GM18508 (cell line): ENCODE results near the gene PLA2G3.

Experiments used
- ATAC-seq: cut with Tn5 transposase; IDR thresholded peaks from one replicate; pipeline ENCODE4 v1.9.1; 2021; ENCODE audit warnings: moderate number of reproducible peaks; ENCODE audit not compliant: insufficient read depth, unreplicated experiment

Gene PLA2G3

DNA sequence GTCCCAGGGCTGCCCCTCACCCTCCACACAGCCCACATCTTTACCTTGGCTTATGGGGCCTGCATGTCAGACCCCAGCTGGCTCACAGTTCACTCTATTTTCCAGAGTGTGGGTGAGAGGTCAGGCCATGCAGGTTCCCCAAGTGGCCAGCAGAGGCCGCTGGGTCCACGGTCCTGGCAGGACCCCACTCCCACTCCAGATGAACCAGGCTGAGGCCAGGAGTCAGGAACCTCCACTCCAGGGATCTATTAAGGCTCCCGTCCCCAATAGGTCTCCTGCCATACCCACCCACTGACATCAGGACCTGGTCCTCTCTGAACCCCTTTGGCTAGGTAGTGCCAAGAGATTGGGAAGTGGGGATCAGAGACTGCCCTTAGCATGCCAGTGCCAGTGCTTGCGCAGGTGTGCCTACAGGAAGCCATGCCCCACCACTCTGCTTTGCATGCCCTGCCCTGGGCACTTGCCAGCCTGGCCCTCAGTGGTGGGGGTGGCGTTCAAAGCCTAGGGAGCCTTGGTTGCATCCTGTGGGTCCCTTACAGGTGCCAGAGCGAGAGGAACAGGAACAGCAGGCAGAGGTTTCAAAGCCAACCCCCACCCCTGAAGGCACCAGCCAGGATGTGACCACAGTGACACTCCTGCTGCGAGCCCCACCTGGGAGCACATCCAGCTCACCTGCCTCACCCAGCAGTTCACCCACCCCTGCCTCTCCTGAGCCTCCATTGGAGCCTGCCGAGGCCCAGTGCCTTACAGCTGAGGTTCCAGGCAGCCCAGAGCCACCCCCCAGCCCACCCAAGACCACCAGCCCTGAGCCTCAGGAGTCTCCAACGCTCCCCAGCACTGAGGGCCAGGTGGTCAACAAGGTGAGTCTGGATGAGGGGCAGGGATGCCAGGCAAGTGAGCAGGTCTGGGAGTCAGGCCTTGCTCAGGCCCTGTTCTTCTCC lies 50.9 kb downstream of the PLA2G3 start:
- ATAC-seq: no peak

DNA sequence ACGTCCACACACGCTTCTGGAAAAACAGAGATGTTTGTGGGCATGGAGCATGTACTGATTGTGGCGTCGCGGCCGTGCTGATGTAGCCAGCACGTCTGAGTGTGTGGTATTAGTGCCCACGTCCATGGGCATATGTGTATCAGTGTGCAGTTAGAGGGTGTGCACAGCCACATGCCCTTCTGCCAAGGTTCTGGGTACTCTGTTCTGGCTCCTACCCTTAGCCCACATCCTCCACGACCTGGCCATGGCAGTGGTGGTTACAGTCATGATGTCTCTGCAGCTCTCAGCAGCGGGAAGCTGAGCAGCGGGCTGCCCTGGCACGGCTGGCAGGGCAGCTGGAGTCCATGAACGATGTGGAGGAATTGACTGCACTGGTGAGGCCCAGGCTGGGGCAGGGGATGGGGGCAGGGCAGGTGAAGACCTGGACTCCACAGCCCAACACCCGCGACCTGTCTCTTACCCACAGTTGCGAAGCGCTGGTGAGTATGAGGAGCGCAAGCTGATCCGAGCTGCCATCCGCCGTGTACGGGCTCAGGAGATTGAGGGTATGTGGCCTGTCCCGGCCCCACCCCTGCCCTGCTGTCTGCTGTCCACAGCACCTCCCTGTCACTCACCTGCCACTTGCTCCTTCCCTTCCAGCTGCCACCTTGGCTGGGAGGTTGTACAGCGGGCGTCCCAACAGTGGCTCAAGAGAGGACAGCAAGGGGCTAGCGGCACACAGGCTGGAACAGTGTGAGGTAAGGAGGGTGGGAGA lies 51.9 kb downstream of the PLA2G3 start:
- no peak for ATAC-seq

DNA sequence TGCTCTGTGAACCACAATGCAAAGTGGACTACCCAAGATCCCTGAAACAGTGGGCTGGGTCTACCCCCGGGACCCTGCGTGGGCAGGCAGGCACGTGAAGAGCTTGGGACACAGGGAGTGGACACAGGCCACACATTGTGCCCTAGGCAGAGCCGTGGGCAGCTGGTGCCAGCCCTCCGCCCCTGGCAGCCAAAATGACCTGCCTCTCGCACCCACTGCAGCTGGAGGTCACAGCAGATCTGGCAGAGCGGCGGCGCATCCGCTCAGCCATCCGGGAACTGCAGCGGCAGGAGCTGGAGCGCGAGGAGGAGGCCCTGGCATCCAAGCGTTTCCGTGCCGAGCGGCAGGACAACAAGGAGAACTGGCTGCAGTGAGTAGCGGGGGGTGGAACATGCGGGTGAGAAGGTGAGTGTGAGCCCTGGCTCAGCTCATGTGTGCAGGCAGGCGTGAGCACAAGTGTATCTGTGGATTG lies 52.5 kb downstream of the PLA2G3 start:
- ATAC-seq: no peak

DNA sequence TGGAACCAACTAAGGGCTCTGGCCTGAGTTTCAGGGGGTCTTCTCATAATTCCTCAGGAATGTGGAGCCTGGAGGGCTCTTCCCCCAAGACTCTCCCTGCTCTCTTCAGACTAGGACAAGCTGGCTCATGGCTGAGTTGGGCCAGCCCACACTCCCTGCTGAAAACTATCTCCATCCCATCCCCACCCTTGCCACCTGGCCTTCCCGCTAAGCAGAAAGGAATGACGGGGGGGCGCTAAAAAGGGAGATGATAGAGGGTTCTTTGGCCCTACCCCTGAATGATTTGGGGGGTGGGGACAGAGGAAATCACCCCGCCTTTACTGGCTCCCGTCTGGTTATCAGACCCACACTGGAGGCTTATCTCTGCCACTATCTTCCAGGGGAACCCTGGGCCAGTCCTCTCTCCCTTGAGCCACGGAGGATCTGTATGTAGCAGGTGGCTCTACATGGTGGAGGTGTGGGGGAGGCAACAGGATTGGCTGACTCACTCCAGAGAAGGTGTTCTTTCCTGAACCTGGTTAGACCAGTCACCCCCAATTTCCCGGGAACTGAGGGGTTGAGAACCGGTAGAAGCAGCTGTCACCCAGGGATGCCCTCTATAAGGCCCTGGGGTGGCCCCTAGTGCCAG lies 53.5 kb downstream of the PLA2G3 start:
- no peak for ATAC-seq

DNA sequence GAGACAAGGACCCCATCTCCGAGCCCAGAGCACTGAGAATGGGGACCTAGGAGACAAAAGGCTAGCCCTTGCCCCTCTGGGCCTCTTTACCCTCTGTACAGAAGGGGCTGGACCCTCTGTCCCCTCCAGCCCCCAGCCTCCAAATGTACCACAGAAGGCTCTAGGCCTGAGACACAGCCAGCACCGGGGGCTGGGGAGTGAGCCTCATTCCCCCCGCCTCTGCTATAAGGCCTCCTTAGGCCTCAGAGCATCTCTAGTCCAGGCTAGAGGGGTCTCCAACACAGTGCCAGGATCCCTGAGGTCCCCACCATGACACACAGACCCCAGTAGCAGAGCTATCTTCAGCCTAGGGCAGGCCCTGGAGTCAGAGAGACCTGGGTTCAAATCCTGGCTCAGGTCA lies 54.4 kb downstream of the PLA2G3 start:
- ATAC-seq: no peak

DNA sequence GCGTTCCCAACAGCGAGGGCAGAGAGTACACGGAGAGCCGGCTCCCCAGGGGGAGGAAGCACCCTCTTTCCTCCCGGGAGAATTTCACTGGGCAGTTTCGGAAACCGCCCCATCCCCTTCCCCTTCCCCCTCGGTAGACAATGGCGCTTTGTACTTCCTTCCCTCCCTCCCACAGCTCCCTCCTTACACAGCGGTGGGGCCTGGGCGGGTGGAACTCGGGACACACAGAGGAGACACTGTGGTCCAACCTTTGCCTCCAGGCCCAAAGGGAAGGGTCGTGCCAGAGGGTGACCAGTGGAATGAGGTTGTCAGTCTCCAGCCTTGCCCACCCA lies 54.8 kb downstream of the PLA2G3 start:
- ATAC-seq: no peak

DNA sequence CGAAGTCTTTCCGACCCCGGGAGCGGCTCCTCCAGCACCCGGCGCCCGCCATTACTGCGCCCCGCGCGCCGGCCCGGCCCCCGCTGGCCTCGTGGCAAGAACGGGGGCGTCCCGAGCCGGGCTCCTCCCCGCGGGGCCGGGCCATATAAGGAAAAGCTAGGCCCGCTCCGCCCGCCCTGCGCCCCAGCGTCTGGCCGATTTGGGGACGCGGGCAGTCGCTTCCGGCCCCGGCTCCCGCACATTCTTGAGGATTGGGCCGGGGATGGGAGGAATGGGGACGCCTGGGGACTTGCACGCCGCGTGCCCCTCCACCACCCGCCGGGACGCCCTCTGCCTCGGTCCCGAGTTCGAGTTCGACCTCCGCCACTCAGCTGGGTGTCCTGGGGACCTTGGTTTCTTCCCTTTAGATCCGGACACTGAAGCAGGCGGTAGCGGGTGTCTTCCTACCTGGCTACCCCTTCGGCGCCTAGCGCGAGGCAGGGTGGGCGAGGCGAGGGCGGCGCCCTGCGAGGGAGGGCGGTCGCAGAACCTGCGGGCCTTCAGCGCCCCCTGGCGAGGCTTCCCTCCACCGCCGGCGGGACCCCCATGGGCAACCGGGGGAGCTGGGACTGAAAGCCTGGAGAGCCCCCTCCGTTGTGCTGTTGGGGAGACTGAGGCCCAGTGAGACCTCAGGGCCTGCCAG lies 55.4 kb downstream of the PLA2G3 start:
- ATAC-seq: no peak
